Kidney (tissue), 14 donors: ENCODE results near the gene HHLA2. TPM values are rescaled to one million over a fixed set of nuclear protein-coding genes. Genes with fewer than 3 reads are reported as not detected.

Experiments
- DNase-seq, 5 donors: peaks; one replicate each; pipeline ENCODE4 v3.0.0-alpha.2; 2013 to 2020
- FAIRE-seq: peaks from 2 replicates; lab custom pipeline; 2012; peaks lifted over from hg19 to GRCh38; lab: Jason Lieb, UNC
- H3K27ac ChIP-seq, 2 donors: one replicate each; pipeline ENCODE4 v1.7.0; 2013; ENCODE audit warnings: low read depth in 2 of 2, low read length in 2 of 2, inconsistent platforms in 1 of 2
- H3K27me3 ChIP-seq: one replicate; pipeline ENCODE4 v1.7.1; 2013; ENCODE audit warnings: low read length, inconsistent platforms; ENCODE audit not compliant: control insufficient read depth, insufficient read depth
- H3K36me3 ChIP-seq, 3 donors: one replicate each; pipeline versions ENCODE4 v1.7.0 to v1.7.1; 2013; ENCODE audit warnings: low read length in 3 of 3, control low read depth in 1 of 3, inconsistent platforms in 1 of 3; ENCODE audit not compliant: insufficient read depth in 3 of 3, control insufficient read depth in 2 of 3
- H3K4me1 ChIP-seq, 3 donors: one replicate each; pipeline versions ENCODE4 v1.7.0 to v1.7.1; 2013; ENCODE audit warnings: low read length in 3 of 3, inconsistent platforms in 1 of 3, low read depth in 1 of 3; ENCODE audit not compliant: control insufficient read depth in 2 of 3, insufficient read depth in 2 of 3
- H3K4me3 ChIP-seq, 3 donors: one replicate each; pipeline versions ENCODE4 v1.7.0 to v1.8.1; 2013; ENCODE audit warnings: low read length in 3 of 3, control low read depth in 1 of 3, inconsistent platforms in 1 of 3
- H3K9ac ChIP-seq, 3 donors: one replicate each; pipeline versions ENCODE4 v1.7.0 to v1.7.1; 2013; ENCODE audit warnings: low read length in 3 of 3, control low read depth in 1 of 3, inconsistent platforms in 1 of 3
- H3K9me3 ChIP-seq, 3 donors: one replicate each; pipeline versions ENCODE4 v1.7.0 to v1.7.1; 2013; ENCODE audit warnings: low read length in 3 of 3, control low read depth in 1 of 3, inconsistent platforms in 1 of 3; ENCODE audit not compliant: control insufficient read depth in 2 of 3, insufficient read depth in 1 of 3
- CTCF ChIP-seq: IDR thresholded peaks from 3 replicates; pipeline ENCODE4 v1.5.1; 2012; ENCODE audit warnings: mild to moderate bottlenecking, moderate library complexity, borderline replicate concordance; ENCODE audit not compliant: insufficient read depth; ENCODE audit errors: extremely low read depth
- intact Hi-C: fragments of 100-400 bp; cut with DNase I; formaldehyde crosslinking; loops from one replicate; pipeline ENCODE4 v1.11.1; 2022
- polyA plus RNA-seq: library from polyadenylated mRNA; stranded (reverse); fragments of 350-450 nt; fragmentation: Illumina TruSeq; extraction: RNeasy Lipid Tissue Mini Kit (QIAGEN cat#74804); gene quantifications from one replicate; pipeline ENCODE4 v1.2.3, GENCODE V29; 2014; ENCODE audit warnings: low read depth, low replicate concordance; ENCODE audit not compliant: insufficient read depth
- total RNA-seq: library from RNA; stranded (reverse); fragmentation: NEBNext Ultra II Directional; extraction: Animal tissue kit (Norgen Biotek cat#: 25700); gene quantifications from one replicate; pipeline ENCODE4 v1.2.1, GENCODE V29; 2021
- donor health status: control.
- donor health status: control.
- donor health status: control.
- donor health status: control.
- donor health status: control.
- donor health status: DM: yes; HTN: yes; CAD: no.
- donor health status: Normal renal cell carcinoma (clear cell type).

HHLA2 gene
- total and polyA plus RNA-seq, 2 donors from 2014 or later: 5.1 to 18.8 TPM

GRCh38 chr3:108320746-108321350, 24.5 kb downstream of the HHLA2 start:
- intact Hi-C loops: no loop called here
- no peak overlapping the region for H3K9ac ChIP-seq
- no peak for TF ChIP-seq CTCF
- H3K36me3 ChIP-seq: no peaks in the 10 kb centered on the region
- DNase-seq (no peak), FAIRE-seq (no peak)
- no peaks in the 10 kb centered on the region for H3K9me3 ChIP-seq
- H3K27me3 ChIP-seq: no peaks in the 10 kb centered on the region
- H3K27ac ChIP-seq: no peak overlapping the region
- no peaks in the 10 kb centered on the region for H3K4me1 ChIP-seq
- H3K4me3 ChIP-seq: no peak overlapping the region

- Histone ChIP-seq H3K9me3 (no peaks in the 10 kb centered on the region), H3K27ac (no peak overlapping the region), H3K9ac (no peak overlapping the region), H3K4me1 (no peaks in the 10 kb centered on the region), H3K27me3 (no peaks in the 10 kb centered on the region), H3K4me3 (no peak overlapping the region), H3K36me3 (no peaks in the 10 kb centered on the region)
- no peak for FAIRE-seq
- intact Hi-C loops: no loop called here
- DNase-seq: no peak
- TF ChIP-seq CTCF: no peak
Observed at GRCh38 chr3:108322352-108322751, 26.0 kb downstream of the HHLA2 start.

GRCh38 chr3:108324177-108324576, 27.8 kb downstream of the HHLA2 start:
- no peaks in the 10 kb centered on the region for H3K27me3 ChIP-seq
- no peaks in the 10 kb centered on the region for H3K36me3 ChIP-seq
- H3K9ac ChIP-seq: no peak overlapping the region
- DNase-seq: no peak
- no peak for TF ChIP-seq CTCF
- no peaks in the 10 kb centered on the region for H3K4me1 ChIP-seq
- no peaks in the 10 kb centered on the region for H3K9me3 ChIP-seq
- no peak for FAIRE-seq
- H3K27ac ChIP-seq: no peak overlapping the region
- no peak overlapping the region for H3K4me3 ChIP-seq
- intact Hi-C loops: no loop called here

- no peak for DNase-seq
- TF ChIP-seq CTCF: no peak
- FAIRE-seq: no peak
- H3K27me3 ChIP-seq: no peaks in the 10 kb centered on the region
- H3K36me3 ChIP-seq: no peaks in the 10 kb centered on the region
- no peaks in the 10 kb centered on the region for H3K9me3 ChIP-seq
- H3K9ac ChIP-seq: no peak overlapping the region
- intact Hi-C loops: no loop called here
- H3K27ac ChIP-seq: no peak overlapping the region
- no peak overlapping the region for H3K4me3 ChIP-seq
- no peaks in the 10 kb centered on the region for H3K4me1 ChIP-seq
Observed at GRCh38 chr3:108327168-108327567, 30.8 kb downstream of the HHLA2 start.
